ENCODE measurements around the gene ARHGEF33.

Gene ARHGEF33

GRCh38 chr2:38887902-38888554 lies 1.6 kb upstream of the ARHGEF33 start:
- TF ChIP-seq CTCF (conservative IDR thresholded peaks at IDR 0.05; ENCODE audit: low read depth, low read length), result no peak
- H3K4me3 ChIP-seq (ENCODE audit: low read length), result no peak overlapping the region
- DNase-seq (ENCODE audit: low read depth), result no peak

DNA sequence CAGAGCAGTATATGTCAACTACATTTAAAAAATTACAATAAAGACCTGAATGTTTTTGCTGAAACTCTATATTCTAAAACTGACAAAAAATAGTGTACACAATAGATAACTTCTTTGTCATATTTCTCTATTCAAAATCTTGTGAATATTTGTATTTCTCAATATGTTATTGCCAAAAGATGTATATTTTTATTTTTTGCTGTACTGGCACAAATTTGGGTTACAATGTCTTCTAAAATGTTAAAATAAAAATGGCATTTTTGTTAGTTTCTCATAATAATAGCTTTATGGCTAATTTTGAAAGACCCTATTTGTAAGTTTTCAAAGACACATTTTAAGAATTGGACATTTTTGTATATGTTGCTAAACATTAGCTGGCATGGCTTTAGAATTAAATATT lies 630 bp upstream of the ARHGEF33 start:
- H3K4me3 ChIP-seq (ENCODE audit: low read length), result no peak overlapping the region
- TF ChIP-seq CTCF (conservative IDR thresholded peaks at IDR 0.05; ENCODE audit: low read depth, low read length), result no peak
- DNase-seq (ENCODE audit: low read depth), result no peak

DNA sequence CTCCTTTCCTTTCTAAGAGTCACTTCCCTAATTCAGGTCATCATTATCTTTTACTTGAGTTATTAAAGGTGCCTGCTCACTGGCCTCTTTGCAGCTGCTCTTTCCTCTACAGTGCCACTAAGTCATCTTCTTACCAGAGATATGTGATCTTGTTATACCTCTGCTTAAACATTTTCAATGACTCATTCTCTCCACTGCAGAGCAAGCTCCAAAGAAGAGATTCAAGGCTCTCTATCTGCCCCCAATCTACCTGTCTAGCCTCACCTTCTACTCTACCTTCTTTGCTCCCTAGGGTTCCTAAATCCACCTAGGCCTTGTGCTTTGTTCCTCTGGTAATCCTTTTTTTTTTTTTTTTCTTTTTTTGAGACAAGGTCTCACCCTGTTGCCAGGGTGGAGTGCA lies 3.1 kb downstream of the ARHGEF33 start:
- H3K4me3 ChIP-seq (ENCODE audit: low read length), result no peak overlapping the region
- no peak for DNase-seq (ENCODE audit: low read depth)
- no peak for TF ChIP-seq CTCF (conservative IDR thresholded peaks at IDR 0.05; ENCODE audit: low read depth, low read length)

DNA sequence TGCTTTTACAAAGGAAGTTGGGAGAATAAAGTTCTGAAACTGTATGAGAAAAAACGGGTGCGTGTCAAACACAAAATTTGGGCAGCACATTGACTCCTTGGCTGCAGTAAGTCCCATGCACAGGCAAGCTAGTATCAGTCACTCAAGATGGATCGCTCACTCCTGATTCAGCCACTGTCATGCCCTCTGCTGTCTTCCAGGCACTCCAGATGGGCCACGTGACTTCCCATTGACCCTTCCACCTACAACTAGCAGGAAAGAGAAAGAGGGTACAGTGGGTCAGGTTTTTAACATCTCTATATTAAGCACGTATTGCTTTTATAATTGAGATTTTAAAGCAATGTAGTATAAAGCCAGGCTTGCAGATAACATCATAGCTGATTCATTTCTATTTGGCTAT lies 8.6 kb downstream of the ARHGEF33 start:
- TF ChIP-seq CTCF (conservative IDR thresholded peaks at IDR 0.05; ENCODE audit: low read depth, low read length), result no peak
- DNase-seq (ENCODE audit: low read depth), result no peak
- H3K4me3 ChIP-seq (ENCODE audit: low read length), result no peak overlapping the region

DNA sequence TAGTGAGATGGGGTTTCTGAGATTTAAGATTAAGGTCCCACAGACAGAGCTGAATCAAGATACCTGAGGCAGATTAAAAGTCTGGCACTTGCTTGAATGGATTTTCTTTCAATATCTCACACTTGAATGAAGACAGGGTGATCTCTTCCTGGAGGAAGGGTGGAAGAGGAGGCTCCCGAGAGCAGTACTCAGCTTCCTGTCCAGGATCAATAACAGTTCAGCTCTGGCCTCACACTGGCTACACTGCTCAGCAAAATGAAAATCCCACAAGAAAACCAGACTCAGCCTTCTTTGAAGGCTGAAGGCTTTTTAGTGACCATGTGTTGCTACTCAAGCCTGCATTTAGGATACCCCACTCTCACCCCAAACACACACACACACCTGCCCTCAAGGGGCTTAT lies 11.1 kb downstream of the ARHGEF33 start:
- no peak for TF ChIP-seq CTCF (conservative IDR thresholded peaks at IDR 0.05; ENCODE audit: low read depth, low read length)
- H3K4me3 ChIP-seq (ENCODE audit: low read length), result no peak overlapping the region

GRCh38 chr2:38905251-38905650 lies 15.6 kb downstream of the ARHGEF33 start:
- H3K4me3 ChIP-seq (ENCODE audit: low read length), result no peak overlapping the region
- no peak for DNase-seq (ENCODE audit: low read depth)
- TF ChIP-seq CTCF (conservative IDR thresholded peaks at IDR 0.05; ENCODE audit: low read depth, low read length), result no peak

More for the DNA sequence above, 11.1 kb downstream of the ARHGEF33 start:
- no peak for DNase-seq (ENCODE audit: low read depth)

GRCh38 chr2:38907242-38907641 lies 17.6 kb downstream of the ARHGEF33 start:
- DNase-seq (ENCODE audit: low read depth), result no peak
- TF ChIP-seq CTCF (conservative IDR thresholded peaks at IDR 0.05; ENCODE audit: low read depth, low read length), result no peak
- H3K4me3 ChIP-seq (ENCODE audit: low read length), result no peak overlapping the region
